Upper lobe of left lung (tissue), 4 donors: Measurements from ENCODE around the gene TBC1D5.

Experiments used
- EP300 ChIP-seq, 4 donors: sonication (generic); formaldehyde crosslinking; IDR thresholded peaks; one replicate each; pipeline ENCODE4 v1.5.1; 2017; ENCODE audit warnings: antibody characterized with exemption in 4 of 4, control low read depth in 2 of 4
- POLR2A ChIP-seq, 4 donors: fragments of 450-650 bp; IDR thresholded peaks; one replicate each; pipeline ENCODE4 v1.5.1; 2016 to 2017; ENCODE audit warnings: antibody characterized with exemption in 4 of 4, mild to moderate bottlenecking in 2 of 4
- POLR2AphosphoS5 ChIP-seq, 2 donors: sonication (generic); formaldehyde crosslinking; IDR thresholded peaks; one replicate each; pipeline ENCODE4 v1.5.1; 2017; ENCODE audit warnings: antibody characterized with exemption in 2 of 2
- TF ChIP-seq, protein P1 (sequence below), 6 experiments: fragments of 450-650 bp in 4 of 6; fragments of 200-600 bp in 2 of 6; sonication (generic) in 2 of 6; IDR thresholded peaks; one replicate each; pipeline ENCODE4 v1.5.1; 2016 to 2019; ENCODE audit warnings: antibody characterized with exemption in 6 of 6

DNA sequence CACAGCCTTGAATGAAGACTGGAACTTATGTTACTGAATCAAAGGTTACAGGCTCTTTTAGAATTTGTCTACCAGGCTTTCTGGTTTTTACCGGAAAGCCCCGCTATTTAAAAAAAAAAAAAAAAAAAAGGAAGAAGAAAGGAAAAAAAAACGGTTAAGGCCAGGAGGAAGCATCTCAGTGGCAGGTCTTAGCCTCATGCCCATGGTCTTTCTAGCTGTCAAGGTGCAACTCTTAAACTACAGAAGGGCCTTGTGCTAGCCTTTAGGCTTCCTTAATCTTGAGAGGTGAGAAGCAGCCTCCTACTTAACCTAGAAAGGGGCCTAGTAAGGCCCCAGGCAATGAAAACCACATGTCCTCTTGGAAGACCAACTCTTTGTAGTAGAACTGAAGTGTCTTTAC is 77.5 kb downstream of the TBC1D5 start:
- TF ChIP-seq, protein P1, sequence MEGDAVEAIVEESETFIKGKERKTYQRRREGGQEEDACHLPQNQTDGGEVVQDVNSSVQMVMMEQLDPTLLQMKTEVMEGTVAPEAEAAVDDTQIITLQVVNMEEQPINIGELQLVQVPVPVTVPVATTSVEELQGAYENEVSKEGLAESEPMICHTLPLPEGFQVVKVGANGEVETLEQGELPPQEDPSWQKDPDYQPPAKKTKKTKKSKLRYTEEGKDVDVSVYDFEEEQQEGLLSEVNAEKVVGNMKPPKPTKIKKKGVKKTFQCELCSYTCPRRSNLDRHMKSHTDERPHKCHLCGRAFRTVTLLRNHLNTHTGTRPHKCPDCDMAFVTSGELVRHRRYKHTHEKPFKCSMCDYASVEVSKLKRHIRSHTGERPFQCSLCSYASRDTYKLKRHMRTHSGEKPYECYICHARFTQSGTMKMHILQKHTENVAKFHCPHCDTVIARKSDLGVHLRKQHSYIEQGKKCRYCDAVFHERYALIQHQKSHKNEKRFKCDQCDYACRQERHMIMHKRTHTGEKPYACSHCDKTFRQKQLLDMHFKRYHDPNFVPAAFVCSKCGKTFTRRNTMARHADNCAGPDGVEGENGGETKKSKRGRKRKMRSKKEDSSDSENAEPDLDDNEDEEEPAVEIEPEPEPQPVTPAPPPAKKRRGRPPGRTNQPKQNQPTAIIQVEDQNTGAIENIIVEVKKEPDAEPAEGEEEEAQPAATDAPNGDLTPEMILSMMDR (IDR thresholded peaks at IDR 0.05) = no peak
- TF ChIP-seq POLR2A (IDR thresholded peaks at IDR 0.05) (no peak), EP300 (IDR thresholded peaks at IDR 0.05) (no peak), POLR2AphosphoS5 (IDR thresholded peaks at IDR 0.05) (no peak)
